ENCODE results near the gene NUDT16L1. TPM values are rescaled to one million over a fixed set of nuclear protein-coding genes. Genes with fewer than 3 reads are reported as not detected.

NUDT16L1 gene
- total RNA-seq, 1 experiment from 2014 or later = 63.5 TPM

DNA sequence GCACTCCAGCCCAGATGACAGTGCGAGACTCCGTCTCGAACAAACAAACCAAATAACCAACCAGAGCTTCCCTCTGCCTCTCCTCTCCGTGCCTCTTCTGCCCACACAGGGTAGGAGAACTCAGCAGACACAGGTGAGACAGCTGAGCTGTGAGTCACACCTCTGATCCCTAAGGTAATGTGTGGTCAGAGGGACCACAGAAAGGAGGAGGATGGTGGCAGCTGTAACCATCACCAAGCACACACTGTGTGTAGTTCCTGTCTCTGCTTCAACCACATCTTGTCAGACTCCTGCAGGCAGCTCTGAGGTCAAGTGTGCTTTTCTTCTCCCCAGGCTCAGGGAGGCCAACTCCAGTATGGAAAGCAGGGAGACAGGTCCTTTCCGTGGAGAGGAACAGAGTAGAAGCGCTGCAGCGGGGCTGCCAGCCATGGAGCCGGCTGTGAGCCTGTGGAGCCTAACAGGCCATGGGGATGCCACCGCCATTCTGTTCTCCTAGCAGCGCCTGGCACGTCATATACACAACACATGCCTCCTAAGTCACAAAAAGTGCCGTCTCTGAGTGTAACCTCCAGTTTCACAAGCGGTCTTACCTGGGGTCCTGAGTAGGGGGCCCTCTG is 7.1 kb downstream of the NUDT16L1 start:
- no peaks in the 10 kb centered on the region for H3K4me1 ChIP-seq (replicated peaks)
- no peaks in the 10 kb centered on the region for H3K9me3 ChIP-seq (replicated peaks)
- no peaks in the 10 kb centered on the region for H3K27me3 ChIP-seq (replicated peaks)
- H3K27ac ChIP-seq = no peak overlapping the region
- no peak overlapping the region for H3K4me3 ChIP-seq
- DNase-seq (ENCODE audit: low read depth in 1 of 2, low spot score in 2 of 2) = no peak
- peaks cover 73% of the 10 kb centered on the region for H3K36me3 ChIP-seq

GRCh38 chr16:4700997-4701743 is 7.8 kb downstream of the NUDT16L1 start:
- Histone ChIP-seq H3K27me3 (replicated peaks) (no peaks in the 10 kb centered on the region), H3K9me3 (replicated peaks) (no peaks in the 10 kb centered on the region), H3K36me3 (peaks cover 66% of the 10 kb centered on the region)

GRCh38 chr16:4701791-4702465 is 8.6 kb downstream of the NUDT16L1 start:
- H3K36me3 ChIP-seq = peaks cover 65% of the 10 kb centered on the region
- H3K27ac ChIP-seq = no peak overlapping the region
- no peaks in the 10 kb centered on the region for H3K9me3 ChIP-seq (replicated peaks)
- H3K27me3 ChIP-seq (replicated peaks) = no peaks in the 10 kb centered on the region
- no peak overlapping the region for H3K4me3 ChIP-seq
- DNase-seq (ENCODE audit: low read depth in 1 of 2, low spot score in 2 of 2) = no peak
- no peaks in the 10 kb centered on the region for H3K4me1 ChIP-seq (replicated peaks)

More at GRCh38 chr16:4700997-4701743, 7.8 kb downstream of the NUDT16L1 start:
- Histone ChIP-seq H3K4me3 (no peak overlapping the region), H3K27ac (no peak overlapping the region), H3K4me1 (replicated peaks) (no peaks in the 10 kb centered on the region)
- no peak for DNase-seq (ENCODE audit: low read depth in 1 of 2, low spot score in 2 of 2)

- Histone ChIP-seq H3K4me1 (replicated peaks) (no peaks in the 10 kb centered on the region), H3K4me3 (no peak overlapping the region), H3K36me3 (peaks cover 65% of the 10 kb centered on the region), H3K27me3 (replicated peaks) (no peaks in the 10 kb centered on the region), H3K9me3 (replicated peaks) (no peaks in the 10 kb centered on the region), H3K27ac (no peak overlapping the region)
- no peak for DNase-seq (ENCODE audit: low read depth in 1 of 2, low spot score in 2 of 2)
These were observed 9.1 kb downstream of the NUDT16L1 start for GRCh38 chr16:4702466-4702808.

- Histone ChIP-seq H3K9me3 (replicated peaks) (no peaks in the 10 kb centered on the region), H3K27ac (no peak overlapping the region), H3K4me1 (replicated peaks) (no peaks in the 10 kb centered on the region), H3K27me3 (replicated peaks) (no peaks in the 10 kb centered on the region), H3K36me3 (peaks cover 57% of the 10 kb centered on the region), H3K4me3 (no peak overlapping the region)
- DNase-seq (ENCODE audit: low read depth in 1 of 2, low spot score in 2 of 2) = no peak
These were observed 10.5 kb downstream of the NUDT16L1 start for GRCh38 chr16:4703906-4704305.

DNA sequence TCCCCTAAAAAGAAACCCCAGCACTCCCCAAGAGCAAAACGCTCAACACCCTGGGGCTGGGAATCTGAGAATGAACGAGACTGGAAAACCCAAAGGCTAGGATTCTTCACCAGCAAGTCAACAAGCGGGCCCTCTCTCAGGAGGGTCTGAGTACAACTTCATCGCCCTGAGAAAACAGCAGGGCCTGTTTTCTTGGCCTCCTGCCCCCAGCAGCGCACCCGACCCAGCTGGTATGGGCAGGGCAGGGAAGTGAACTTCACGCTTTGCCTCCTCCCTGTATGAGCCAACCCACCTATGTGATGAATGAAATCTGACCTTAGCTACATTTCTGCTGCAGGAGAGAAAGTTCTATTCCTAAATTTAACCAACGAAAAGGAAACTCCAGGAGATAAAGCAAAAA is 11.1 kb downstream of the NUDT16L1 start:
- H3K4me1 ChIP-seq (replicated peaks) = no peaks in the 10 kb centered on the region
- H3K9me3 ChIP-seq (replicated peaks) = no peaks in the 10 kb centered on the region
- H3K36me3 ChIP-seq = peaks cover 51% of the 10 kb centered on the region
- no peak overlapping the region for H3K27ac ChIP-seq
- H3K27me3 ChIP-seq (replicated peaks) = no peaks in the 10 kb centered on the region
- no peak for DNase-seq (ENCODE audit: low read depth in 1 of 2, low spot score in 2 of 2)
- H3K4me3 ChIP-seq = no peak overlapping the region

- Histone ChIP-seq H3K9me3 (replicated peaks) (no peaks in the 10 kb centered on the region), H3K4me1 (replicated peaks) (no peaks in the 10 kb centered on the region), H3K4me3 (no peak overlapping the region), H3K27ac (no peak overlapping the region), H3K36me3 (peaks cover 47% of the 10 kb centered on the region), H3K27me3 (replicated peaks) (no peaks in the 10 kb centered on the region)
- DNase-seq (ENCODE audit: low read depth in 1 of 2, low spot score in 2 of 2) = no peak
These were observed 11.6 kb downstream of the NUDT16L1 start for GRCh38 chr16:4704913-4705312.

- no peaks in the 10 kb centered on the region for H3K27me3 ChIP-seq (replicated peaks)
- H3K36me3 ChIP-seq = peaks cover 34% of the 10 kb centered on the region
- H3K27ac ChIP-seq = no peak overlapping the region
- H3K4me1 ChIP-seq (replicated peaks) = no peaks in the 10 kb centered on the region
- no peak overlapping the region for H3K4me3 ChIP-seq
- DNase-seq (ENCODE audit: low read depth in 1 of 2, low spot score in 2 of 2) = no peak
- no peaks in the 10 kb centered on the region for H3K9me3 ChIP-seq (replicated peaks)
These were observed 13.5 kb downstream of the NUDT16L1 start for GRCh38 chr16:4706871-4707270.

DNA sequence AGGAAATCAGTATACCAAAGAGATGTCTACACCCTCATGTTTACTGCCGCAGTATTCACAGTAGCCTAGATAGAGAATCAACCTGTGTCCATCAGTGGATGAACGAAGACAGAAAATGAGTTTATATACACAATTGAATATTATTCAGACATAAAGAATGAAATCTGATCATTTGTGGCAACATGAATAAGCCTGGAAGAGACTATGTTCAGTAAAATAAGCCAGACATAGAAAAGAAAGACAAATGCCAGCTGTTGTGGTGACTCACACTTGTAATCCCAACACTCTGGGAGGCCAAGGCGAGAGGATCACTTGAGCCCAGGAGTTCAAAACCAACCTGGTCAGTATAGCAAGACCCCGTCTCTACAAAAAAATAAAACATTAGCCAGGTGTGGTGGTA is 16.1 kb downstream of the NUDT16L1 start:
- Histone ChIP-seq H3K4me1 (replicated peaks) (no peaks in the 10 kb centered on the region), H3K4me3 (no peak overlapping the region), H3K36me3 (peaks cover 42% of the 10 kb centered on the region), H3K27ac (no peak overlapping the region), H3K27me3 (replicated peaks) (no peaks in the 10 kb centered on the region), H3K9me3 (replicated peaks) (no peaks in the 10 kb centered on the region)
- DNase-seq (ENCODE audit: low read depth in 1 of 2, low spot score in 2 of 2) = no peak

DNA sequence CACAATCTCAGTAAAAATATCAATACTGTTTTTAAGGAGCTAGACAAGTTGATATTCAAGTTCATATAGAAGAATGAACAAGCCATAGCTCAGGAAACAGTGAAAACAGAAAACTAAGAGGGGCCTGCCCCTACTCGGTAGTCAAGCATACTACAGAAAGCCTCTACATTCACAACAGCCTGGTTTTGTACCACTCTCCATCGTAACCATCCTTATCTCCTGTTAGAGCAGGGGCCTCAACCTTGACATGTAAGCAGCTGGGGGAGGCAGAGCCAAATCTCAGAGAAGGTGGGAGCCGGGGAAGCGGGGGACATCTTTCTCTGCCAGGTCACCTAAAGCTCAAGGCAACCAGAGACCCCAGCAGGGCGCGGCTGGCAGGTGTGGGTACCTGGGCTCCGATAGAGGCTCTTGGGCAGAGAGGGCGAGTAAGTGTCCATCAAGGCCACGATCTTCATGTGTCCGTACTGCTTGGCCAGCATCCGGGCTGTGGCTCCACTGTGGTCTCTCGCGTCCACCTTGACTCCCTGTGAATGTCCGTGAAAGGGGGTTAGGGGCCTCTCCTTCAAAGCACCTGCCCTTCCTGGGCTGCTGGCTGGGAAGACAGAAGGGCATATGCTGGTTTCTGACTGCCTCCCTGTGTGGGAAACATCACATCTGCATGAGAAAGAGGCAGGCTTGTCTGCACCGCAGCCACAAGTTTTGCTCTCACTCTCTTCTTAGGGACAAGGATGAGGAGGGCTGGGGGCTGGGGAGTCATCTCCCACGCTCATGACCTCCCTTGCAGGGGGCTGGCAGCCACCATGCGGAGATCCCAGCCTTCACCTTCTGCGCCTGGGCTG is 20.5 kb downstream of the NUDT16L1 start:
- H3K9me3 ChIP-seq (replicated peaks) = no peaks in the 10 kb centered on the region
- peaks cover 23% of the 10 kb centered on the region for H3K36me3 ChIP-seq
- DNase-seq (ENCODE audit: low read depth in 1 of 2, low spot score in 2 of 2) = no peak
- no peaks in the 10 kb centered on the region for H3K27me3 ChIP-seq (replicated peaks)
- no peak overlapping the region for H3K27ac ChIP-seq
- H3K4me1 ChIP-seq (replicated peaks) = no peaks in the 10 kb centered on the region
- no peak overlapping the region for H3K4me3 ChIP-seq

DNA sequence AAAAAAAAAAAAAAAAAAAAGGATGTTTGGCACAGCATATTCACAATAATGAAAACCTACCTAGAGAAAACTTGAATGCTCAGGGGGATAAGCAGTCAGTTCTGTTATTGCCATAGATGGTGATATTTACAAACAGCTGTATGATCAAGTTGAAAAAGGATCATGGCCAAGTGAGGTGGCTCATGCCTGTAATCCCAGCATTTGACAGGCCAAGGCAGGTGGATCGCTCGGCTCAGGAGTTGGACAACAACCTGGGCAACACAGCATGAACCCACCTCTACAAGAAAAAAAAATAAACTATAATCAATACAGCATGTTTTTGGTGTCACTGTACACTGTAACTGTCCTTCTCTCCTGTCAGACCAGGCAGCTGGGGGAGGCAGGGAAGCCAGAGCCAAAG is 21.6 kb downstream of the NUDT16L1 start:
- DNase-seq (ENCODE audit: low read depth in 1 of 2, low spot score in 2 of 2) = no peak
- Histone ChIP-seq H3K4me1 (replicated peaks) (no peaks in the 10 kb centered on the region), H3K36me3 (peaks cover 21% of the 10 kb centered on the region), H3K27ac (no peak overlapping the region), H3K9me3 (replicated peaks) (no peaks in the 10 kb centered on the region), H3K27me3 (replicated peaks) (no peaks in the 10 kb centered on the region), H3K4me3 (no peak overlapping the region)

- Histone ChIP-seq H3K4me3 (no peak overlapping the region), H3K36me3 (peaks cover 18% of the 10 kb centered on the region), H3K27me3 (replicated peaks) (no peaks in the 10 kb centered on the region), H3K27ac (no peak overlapping the region), H3K4me1 (replicated peaks) (no peaks in the 10 kb centered on the region), H3K9me3 (replicated peaks) (no peaks in the 10 kb centered on the region)
- DNase-seq (ENCODE audit: low read depth in 1 of 2, low spot score in 2 of 2) = no peak
These were observed 25.1 kb downstream of the NUDT16L1 start for GRCh38 chr16:4718466-4718865.

DNA sequence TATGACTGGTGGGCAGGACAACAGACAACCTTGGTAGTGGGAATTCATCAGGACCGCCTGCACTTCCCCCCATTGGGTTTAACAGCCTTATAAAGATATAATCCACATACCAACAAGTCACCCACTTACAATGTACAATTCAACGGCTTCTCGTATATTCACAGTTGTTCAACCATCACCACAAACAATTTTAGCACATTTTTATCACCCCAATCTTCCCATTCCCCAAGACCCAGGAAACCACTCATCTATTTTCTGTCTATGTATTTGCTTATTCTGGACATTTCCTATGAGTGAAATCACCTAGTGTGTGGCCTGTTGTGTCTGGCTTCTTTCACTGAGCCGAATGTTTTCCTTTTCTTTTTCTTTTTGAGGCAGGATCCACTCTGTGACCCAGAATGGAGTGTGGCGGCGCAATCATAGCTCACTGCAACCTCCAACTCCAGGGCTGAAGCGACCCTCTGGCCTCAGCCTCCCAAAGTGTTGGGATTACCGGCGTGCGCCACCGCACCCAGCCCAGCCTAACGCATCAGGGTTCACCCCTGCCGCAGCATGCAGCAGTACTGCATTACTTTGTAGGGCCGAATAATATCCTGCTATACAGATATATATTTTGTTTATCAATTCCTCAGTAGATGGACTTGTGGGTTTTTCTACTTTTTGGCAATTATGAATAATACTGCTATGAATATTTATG is 29.9 kb downstream of the NUDT16L1 start:
- Histone ChIP-seq H3K27me3 (replicated peaks) (no peaks in the 10 kb centered on the region), H3K36me3 (peaks cover 37% of the 10 kb centered on the region), H3K4me1 (replicated peaks) (no peaks in the 10 kb centered on the region), H3K4me3 (no peak overlapping the region), H3K9me3 (replicated peaks) (no peaks in the 10 kb centered on the region), H3K27ac (no peak overlapping the region)
- DNase-seq (ENCODE audit: low read depth in 1 of 2, low spot score in 2 of 2) = no peak

Data from SJSA1 (cell line).